ENCODE measurements around the gene CLTC.

The CLTC gene

GRCh38 chr17:59611503-59611902 is 8.2 kb upstream of the CLTC start:
- POLR2A ChIA-PET (ENCODE audit: low non-redundant PET) = interaction anchor here (0.6 kb wide), 1 partner anchor 8 kb away, joined by 3 read pairs; no protein-coding TSS in a partner anchor
- no peak for DNase-seq (ENCODE audit: low spot score)
- H3K27ac ChIP-seq = no peak overlapping the region
- CTCF ChIA-PET = no interaction called here
- no peak for TF ChIP-seq CTCF (conservative IDR thresholded peaks at IDR 0.05; ENCODE audit: low read depth)

GRCh38 chr17:59616253-59616920 is 3.3 kb upstream of the CLTC start:
- DNase-seq (ENCODE audit: low spot score) = no peak
- POLR2A ChIA-PET (ENCODE audit: low non-redundant PET) = no interaction called here
- no peak overlapping the region for H3K27ac ChIP-seq
- no peak for TF ChIP-seq CTCF (conservative IDR thresholded peaks at IDR 0.05; ENCODE audit: low read depth)
- CTCF ChIA-PET = no interaction called here

- CTCF ChIA-PET = interaction anchor here (0.6 kb wide), 1 partner anchor 1829 kb away, joined by 3 read pairs; no protein-coding TSS in a partner anchor
These were observed 2.5 kb upstream of the CLTC start for GRCh38 chr17:59617156-59617732.

GRCh38 chr17:59619035-59619297 is 729 bp upstream of the CLTC start:
- TF ChIP-seq CTCF (conservative IDR thresholded peaks at IDR 0.05; ENCODE audit: low read depth) = no peak
- ChIA-PET CTCF (no interaction called here), POLR2A (ENCODE audit: low non-redundant PET) (interaction anchor here (0.6 to 0.7 kb wide), 3 partner anchors 8 to 535 kb away, joined by 3 to 5 read pairs (median 3); no protein-coding TSS in a partner anchor)
- DNase-seq (ENCODE audit: low spot score) = no peak
- H3K27ac ChIP-seq = peak overlapping the region; percentile 98

More at GRCh38 chr17:59617156-59617732, 2.5 kb upstream of the CLTC start:
- POLR2A ChIA-PET (ENCODE audit: low non-redundant PET) = no interaction called here
- no peak for DNase-seq (ENCODE audit: low spot score)
- no peak for TF ChIP-seq CTCF (conservative IDR thresholded peaks at IDR 0.05; ENCODE audit: low read depth)
- no peak overlapping the region for H3K27ac ChIP-seq

- ChIA-PET CTCF (no interaction called here), POLR2A (ENCODE audit: low non-redundant PET) (interaction anchor here (0.6 to 1.1 kb wide), 2 partner anchors 11 to 45 kb away, joined by 3 to 6 read pairs; no protein-coding TSS in a partner anchor)
- no peak for TF ChIP-seq CTCF (conservative IDR thresholded peaks at IDR 0.05; ENCODE audit: low read depth)
- H3K27ac ChIP-seq = peak overlapping the region; percentile 98
- peak; percentile 7 for DNase-seq (ENCODE audit: low spot score)
These were observed 317 bp downstream of the CLTC start for GRCh38 chr17:59620064-59620359.

GRCh38 chr17:59620518-59621259 is 994 bp downstream of the CLTC start:
- peak overlapping the region; percentile 98 for H3K27ac ChIP-seq
- ChIA-PET POLR2A (ENCODE audit: low non-redundant PET) (interaction anchor here (1.1 kb wide), 1 partner anchor 44 kb away, joined by 6 read pairs; no protein-coding TSS in a partner anchor), CTCF (interaction anchor here (0.5 kb wide), 1 partner anchor 179 kb away, joined by 5 read pairs; no protein-coding TSS in a partner anchor)
- TF ChIP-seq CTCF (conservative IDR thresholded peaks at IDR 0.05; ENCODE audit: low read depth) = no peak
- peak; percentile 54 for DNase-seq (ENCODE audit: low spot score)

All from RWPE1 (cell line).